CD4-positive, alpha-beta T cell treated with Interferon gamma for 1 hour (primary cell): Measurements from ENCODE around the gene LPCAT3.
"Not testable (repeated sequence)": the region's sequence is repeated elsewhere in the genome, so short reads cannot be mapped to it uniquely, and the experiment has no call there.

ENCODE experiments used
- DNase-seq: peaks from one replicate; pipeline ENCODE4 v3.0.0-alpha.2; 2020

The LPCAT3 gene

DNA sequence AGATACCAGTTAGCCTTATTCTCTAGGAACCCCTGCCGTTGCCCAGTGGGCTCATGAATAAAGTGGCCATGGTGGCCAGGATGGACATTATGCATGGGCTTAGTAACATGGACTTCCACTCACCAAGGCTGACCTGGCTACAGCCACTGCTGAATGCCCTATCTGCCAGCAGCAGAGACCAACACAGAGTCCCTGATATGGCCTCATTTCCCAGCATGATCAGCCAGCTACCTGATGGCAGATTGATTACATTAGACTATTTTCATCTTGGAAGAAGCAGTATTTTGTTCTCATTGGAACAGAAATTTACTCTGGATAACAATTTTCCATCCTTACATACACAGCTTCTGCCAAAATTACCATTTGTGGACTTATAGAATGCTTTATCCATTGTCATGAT, 16.2 kb upstream of the LPCAT3 start:
- no peak for DNase-seq

DNA sequence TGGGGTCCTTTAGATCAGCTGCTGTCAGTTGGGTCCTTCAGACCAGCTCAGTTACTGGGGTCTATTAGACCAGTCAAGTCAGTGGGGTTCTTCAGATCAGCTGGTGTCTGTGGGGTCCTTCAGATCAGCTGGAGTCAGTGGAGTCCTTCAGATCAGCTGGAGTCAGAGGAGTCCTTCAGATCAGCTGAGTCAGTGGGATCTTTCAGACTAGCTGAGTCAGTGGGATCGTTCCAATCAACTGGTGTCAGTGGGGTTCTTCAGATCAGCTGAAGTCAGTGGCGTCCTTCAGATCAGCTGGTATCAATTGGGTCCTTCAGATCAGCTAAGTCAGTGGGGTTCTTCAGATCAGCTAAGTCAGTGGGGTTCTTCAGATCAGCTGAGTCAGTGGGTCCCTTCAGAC, 14.7 kb upstream of the LPCAT3 start:
- no peak for DNase-seq

GRCh38 chr12:7031306-7031705, 13.0 kb upstream of the LPCAT3 start:
- DNase-seq, result no peak

DNA sequence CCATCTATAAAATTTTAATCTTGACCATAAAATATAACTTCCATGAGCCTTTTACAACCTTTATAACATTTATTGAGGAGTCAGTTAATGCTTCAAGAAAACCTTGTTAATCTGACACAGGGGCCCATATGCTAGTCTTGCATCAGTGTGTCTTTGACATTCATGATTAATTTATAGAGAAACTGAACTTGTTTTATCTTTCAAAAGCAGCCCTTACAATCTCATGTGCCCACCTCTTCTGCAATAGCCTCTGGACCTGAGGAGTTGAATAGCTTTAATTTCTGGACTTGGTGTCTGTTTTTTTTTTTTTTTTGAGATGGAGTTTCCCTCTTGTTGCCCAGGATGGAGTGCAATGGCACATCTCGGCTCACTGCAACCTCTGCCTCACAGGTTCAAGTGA, 8.6 kb upstream of the LPCAT3 start:
- no peak for DNase-seq

DNA sequence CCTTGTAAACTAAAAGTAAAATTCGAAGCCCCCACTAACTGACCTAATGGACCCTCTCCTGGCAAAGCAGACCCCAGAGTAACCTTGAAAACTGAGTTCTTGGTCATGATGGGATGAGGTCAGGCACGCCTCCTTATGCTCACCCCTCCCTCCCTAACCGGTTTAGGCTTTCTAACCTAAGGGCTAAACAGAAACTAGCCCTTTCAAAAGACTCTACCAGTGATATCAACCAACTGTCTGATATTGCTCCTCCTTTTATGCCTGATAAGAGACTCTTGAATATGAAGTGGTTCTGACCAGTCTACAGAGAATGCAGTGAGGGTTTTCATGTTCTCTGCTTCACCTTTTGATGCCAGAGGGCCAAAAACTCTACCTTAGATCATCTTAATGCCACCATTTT, 4.8 kb upstream of the LPCAT3 start:
- DNase-seq, result no peak

- DNase-seq, result no peak
Measured at GRCh38 chr12:7021956-7022355, 3.7 kb upstream of the LPCAT3 start.

GRCh38 chr12:7019043-7019569, 830 bp upstream of the LPCAT3 start:
- DNase-seq, result no peak

DNA sequence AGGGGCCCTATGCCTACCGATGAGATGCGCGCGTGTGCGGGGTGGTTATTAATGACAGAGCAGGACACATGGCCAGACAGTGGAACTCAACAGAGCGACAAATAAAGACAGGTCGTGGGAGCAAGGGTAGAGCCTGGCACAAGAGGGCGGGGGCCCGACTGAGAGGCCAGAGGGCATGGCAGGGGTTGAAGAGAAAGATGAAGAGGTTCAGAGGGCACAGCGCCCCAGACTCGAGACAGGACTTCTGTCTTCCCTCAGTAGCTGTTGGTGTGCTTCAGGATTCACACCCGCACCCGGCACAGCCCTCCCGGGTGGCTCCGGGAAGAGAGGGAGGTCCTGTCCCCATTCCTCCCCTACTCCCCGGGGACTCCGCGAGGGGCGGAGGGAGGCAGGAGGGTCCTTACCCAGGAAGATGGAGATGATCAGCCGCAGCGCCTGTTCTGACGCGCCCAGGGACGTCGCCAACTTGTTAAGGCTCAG, 366 bp downstream of the LPCAT3 start:
- DNase-seq, result no peak

DNA sequence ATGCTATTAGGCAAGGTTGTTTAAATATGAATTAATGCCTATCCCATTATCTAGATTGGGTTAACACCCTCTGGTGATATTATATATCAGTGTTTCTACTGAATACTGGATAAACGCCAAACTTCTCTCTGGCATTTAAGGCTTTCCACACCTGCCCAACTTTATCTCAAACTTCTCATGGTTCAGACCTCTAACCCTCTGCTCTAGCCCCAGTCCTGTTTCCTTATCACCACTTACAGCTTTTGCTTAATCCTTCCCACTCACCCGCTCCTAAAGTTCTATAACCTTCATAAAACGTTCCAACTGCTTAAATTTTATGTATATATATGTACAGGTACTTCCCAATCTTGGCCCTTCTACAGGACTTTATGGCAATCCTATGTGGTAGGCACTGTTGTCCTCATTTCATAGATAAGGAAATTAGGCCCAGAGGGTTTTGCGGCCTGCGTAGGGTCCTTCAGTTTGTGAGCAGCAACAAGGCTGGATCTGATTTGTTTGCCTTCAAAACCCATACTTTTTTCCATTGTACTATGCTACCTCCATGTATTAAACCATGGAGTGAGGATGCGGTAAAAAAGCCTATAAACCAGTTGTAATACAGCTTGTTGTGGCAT, 1.2 kb downstream of the LPCAT3 start:
- no peak for DNase-seq

GRCh38 chr12:7015555-7016370, 2.5 kb downstream of the LPCAT3 start:
- DNase-seq, result no peak

DNA sequence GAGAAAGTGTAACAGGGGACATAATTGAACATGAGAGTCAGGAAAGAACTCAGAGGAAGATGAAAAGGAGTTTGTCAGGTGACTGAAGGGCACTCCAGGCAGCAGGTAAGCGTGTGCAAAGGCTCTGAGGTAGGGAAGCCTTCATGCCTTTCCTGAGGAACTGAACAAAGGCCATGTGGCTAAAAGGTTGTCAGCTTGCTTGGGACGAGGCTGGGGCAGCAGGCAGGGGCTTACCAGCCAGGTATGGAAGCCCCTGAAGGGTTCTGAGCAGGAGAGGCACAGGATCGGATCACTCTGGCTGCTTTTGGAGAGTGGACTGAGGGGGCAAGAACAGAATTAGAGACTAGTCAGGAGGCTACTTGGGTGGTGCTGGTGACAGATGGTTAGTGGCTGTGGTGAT, 5.2 kb downstream of the LPCAT3 start:
- DNase-seq, result no peak

DNA sequence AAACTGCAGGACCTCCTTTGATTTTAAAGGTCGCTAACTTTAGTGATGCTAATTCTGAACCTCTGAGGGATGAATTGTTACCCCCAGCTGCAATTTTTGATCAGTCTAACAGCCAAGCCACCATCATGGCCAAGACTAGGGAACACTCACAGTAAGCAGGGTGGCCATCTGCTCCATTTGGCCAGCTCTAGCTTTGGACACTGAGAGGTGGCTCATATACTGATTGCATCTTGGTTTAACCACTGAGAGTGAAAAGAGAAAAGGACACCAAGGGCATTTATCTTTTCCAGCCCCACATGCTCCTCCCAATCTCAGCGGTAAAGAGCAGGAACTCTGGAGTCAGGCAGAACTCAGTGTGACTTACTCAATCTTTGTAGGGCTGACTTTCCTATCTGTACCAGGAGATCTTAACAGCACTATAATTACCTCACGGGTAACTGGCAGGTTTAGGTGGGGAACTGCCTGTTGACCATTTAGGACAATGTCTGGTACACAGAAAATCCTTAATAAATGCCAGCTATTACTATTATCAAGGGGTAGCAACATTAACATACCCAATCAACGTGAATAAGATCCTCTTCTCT, 6.2 kb downstream of the LPCAT3 start:
- no peak for DNase-seq

DNA sequence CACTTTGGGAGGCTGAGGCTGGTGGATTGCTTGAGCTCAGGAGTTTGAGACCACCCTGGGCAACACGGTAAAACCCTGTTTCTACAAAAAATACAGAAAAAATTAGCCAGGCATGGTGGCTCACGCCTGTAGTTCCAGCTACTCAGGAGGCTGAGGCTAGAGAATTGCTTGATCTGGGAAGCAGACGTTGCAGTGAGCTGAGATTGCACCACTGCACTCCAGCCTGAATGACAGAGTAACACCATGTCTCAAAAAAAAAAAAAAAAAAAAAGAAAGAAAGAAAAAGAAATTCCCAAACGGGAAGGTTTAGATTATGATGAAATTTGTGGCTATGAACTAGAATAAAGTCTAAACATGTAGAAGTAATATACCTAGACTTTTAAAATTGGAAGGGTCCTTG, 6.9 kb downstream of the LPCAT3 start:
- DNase-seq, result not testable (repeated sequence)

DNA sequence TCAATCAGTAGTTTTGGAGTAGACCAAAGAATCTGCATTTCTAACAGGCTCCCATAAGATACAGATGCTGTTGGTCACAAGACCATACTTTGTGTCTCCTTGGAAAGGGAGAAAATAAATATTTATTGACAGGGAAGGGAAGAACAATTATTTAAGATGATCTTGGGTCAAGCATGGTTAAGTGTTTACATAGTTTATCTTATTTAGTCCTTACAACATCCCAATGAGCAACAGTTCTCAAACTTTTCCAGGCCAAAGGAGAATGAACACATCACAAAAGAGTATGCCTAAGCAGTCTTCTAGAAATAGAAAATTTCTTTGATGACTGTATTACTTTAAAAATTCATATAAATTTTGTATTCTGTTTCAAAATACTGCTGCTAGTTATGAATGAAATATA, 8.8 kb downstream of the LPCAT3 start:
- DNase-seq, result no peak

- no peak for DNase-seq
Measured at GRCh38 chr12:7008864-7009263, 9.4 kb downstream of the LPCAT3 start.

DNA sequence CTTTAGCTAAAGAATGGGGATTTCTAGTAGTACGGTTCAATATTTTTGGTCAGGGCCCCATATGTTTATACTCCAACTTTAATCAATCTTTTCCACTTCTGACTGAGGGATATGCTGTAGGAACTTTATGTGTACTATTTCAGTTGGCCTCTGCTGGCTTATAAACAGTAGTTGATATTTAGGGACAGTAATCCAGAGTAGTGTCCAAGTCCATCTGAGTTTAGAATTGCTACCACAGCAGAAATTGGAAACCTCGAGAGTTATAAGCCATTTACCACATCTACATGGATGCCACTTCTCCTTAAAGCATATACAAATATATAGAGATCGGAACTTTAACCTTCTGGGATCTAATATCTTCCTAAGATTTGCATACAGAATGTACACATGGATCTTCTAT, 11.6 kb downstream of the LPCAT3 start:
- DNase-seq, result no peak

- no peak for DNase-seq
Measured at GRCh38 chr12:7005311-7005710, 13.0 kb downstream of the LPCAT3 start.

DNA sequence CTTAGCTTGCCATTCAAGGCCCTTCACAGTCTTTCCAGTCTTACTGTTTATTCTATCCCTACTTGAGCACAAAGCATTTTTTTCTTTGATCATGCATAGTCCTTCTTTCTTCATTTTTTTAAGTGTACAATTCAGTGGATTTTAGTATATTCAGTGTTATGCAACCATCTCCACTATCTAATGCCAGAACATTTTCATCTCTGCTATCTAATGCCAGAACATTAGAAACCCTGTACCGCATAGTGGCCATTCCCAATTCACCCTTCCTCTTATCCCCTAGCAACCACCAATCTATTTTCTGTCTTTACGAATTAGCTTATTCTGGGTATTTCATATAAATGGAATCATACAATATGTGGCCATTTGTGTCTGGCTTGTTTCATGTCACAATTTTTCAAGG, 13.4 kb downstream of the LPCAT3 start:
- DNase-seq, result no peak

DNA sequence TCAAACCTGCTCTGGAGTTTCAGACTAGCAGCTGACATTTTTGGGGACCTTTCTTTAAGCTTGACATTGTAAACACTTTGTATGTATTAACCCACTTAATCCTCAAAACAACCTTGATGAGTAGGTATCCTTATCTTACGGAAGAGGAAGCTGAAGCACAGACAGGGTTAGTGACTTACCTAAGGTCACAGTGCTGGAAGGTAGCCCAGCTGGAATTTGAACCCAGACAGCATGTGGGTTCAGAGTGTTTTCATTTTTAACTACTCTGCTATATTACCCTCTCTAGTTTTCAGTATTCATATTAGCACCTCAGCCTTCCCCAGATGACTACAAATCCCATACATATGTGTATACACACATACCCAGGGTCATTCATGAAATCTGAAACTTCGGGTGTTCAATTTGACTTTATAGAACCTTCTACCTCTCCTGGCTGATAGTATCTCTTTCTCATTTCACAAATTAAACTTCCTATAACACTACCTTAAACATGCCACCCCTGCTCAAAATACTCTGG, 13.9 kb downstream of the LPCAT3 start:
- no peak for DNase-seq

- DNase-seq, result no peak
Measured at GRCh38 chr12:7001921-7002591, 16.2 kb downstream of the LPCAT3 start.

DNA sequence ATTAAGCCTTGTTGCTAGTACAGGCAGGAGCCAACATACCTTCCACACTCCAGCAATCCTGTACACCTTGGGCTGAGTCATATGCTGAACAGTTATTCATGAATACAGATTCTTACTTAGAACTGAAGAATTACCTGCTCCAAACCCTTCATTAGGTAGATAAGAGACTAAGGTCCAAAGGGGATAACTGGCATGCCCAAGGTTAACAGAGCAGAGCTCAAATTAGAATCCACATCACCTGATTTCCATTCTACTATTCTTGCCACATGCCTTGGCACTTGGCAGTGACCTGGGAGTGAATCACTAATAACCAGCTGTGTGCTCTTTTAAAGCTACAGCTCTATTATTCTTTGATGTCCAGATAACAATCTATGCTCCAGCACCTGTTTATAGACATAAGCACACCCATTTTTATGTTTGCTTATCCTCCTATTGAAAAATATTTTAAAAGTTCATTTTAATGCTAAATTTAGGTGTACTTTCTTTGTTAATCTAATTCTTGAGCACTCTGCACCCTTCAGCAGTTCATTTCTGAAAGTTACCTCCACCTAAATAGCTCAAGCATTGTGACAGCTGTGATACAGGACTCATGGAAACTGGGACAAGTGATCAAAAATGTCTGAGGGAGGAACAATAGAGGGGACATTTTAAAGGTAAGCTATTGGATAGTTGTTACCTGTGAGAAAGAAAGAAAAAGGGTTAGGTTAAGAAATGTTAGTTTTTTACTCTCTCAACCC, 19.4 kb downstream of the LPCAT3 start:
- DNase-seq, result no peak

GRCh38 chr12:6996040-6996441, 22.2 kb downstream of the LPCAT3 start:
- DNase-seq, result no peak
